ENCODE measurements around the gene ZNF524. TPM values are rescaled to one million over a fixed set of nuclear protein-coding genes. Genes with fewer than 3 reads are reported as not detected.
A peak's percentile ranks its signal among the peaks of the same experiment; 100 is the strongest.

ZNF524 gene
- total RNA-seq (2022) (10.8 and 11.1 TPM in 2 replicates), Bru-seq, nascent RNA (percentile 61 among the genes with signal in this experiment), BruChase-seq, experiment 1, labeled RNA remaining after a 2-hour chase (percentile 51 among the genes with signal in this experiment), BruChase-seq, experiment 2, labeled RNA remaining after a 6-hour chase (percentile 63 among the genes with signal in this experiment)
- long read RNA-seq, transcript ZNF524-201 (2 exons, 1,102 nt) = major isoform, 15 of 18 reads
- long read RNA-seq, partial matches to known transcripts = 0 of 18 reads
- long read RNA-seq, other reads (novel, unspliced or antisense) = 2 of 18 reads

GRCh38 chr19:55599842-55600661 lies at the start of gene ZNF524:
TSS of gene ZNF524 (plus strand) at chr19:55600288. CDS start at chr19:55602113, 1,825 bp downstream.
- CTCF ChIA-PET = interaction anchor here (1.1 to 2.0 kb wide), 5 partner anchors 19 to 133 kb away, joined by 3 to 14 read pairs (median 6); partner anchors contain the start of gene ZNF579
- peaks cover 9% of the 10 kb centered on the region for H3K9me3 Mint-ChIP-seq (ENCODE audit: unreplicated experiment)

GRCh38 chr19:55550321-55550650 lies 49.8 kb upstream of the ZNF524 start:
- no peaks in the 10 kb centered on the region for H3K36me3 Mint-ChIP-seq (ENCODE audit: insufficient read depth, unreplicated experiment)
- peaks cover 45% of the 10 kb centered on the region for H3K4me1 Mint-ChIP-seq (ENCODE audit: low read depth, unreplicated experiment)
- peak overlapping the region; percentile 81 for H3K4me3 Mint-ChIP-seq (ENCODE audit: unreplicated experiment)
- no peaks in the 10 kb centered on the region for H3K27me3 Mint-ChIP-seq (ENCODE audit: insufficient read depth, unreplicated experiment)
- ChIA-PET POLR2A (interaction anchor here (0.6 to 1.3 kb wide), 6 partner anchors 31 to 1413 kb away, joined by 3 to 11 read pairs (median 4); partner anchors contain the start of genes CNOT3, FIZ1, ZNF784 and ZNF865), CTCF (interaction anchor here (0.7 to 1.5 kb wide), 8 partner anchors 31 to 90 kb away, joined by 3 to 9 read pairs (median 4); partner anchors contain the start of gene FIZ1)
- Histone ChIP-seq H3K27me3 (replicated peaks; ENCODE audit: control insufficient read depth, insufficient read depth, low read length) (no peaks in the 10 kb centered on the region), H3K4me1 (peaks cover 29% of the 10 kb centered on the region), H3K9me3 (no peaks in the 10 kb centered on the region), H3K4me3 (ENCODE audit: low read depth, low read length) (peak overlapping the region; percentile 35), H3K36me3 (ENCODE audit: control insufficient read depth, insufficient read depth, low read length) (no peaks in the 10 kb centered on the region)
- intact Hi-C loops (cut with micrococcal nuclease; ENCODE audit: unreplicated experiment) = loop anchor here (1.0 kb wide), 2 partner anchors 31 to 33 kb away; no protein-coding TSS in a partner anchor
- no TSS peak for BruUV-seq (replicated peaks)
- H3K27ac Mint-ChIP-seq (ENCODE audit: unreplicated experiment) = peak overlapping the region; percentile 84
- no peak for DNase-seq
- TF ChIP-seq CTCF (IDR thresholded peaks at IDR 0.05; ENCODE audit: insufficient read depth in 1 of 2, low read depth in 1 of 2, low read length in 1 of 2, severe bottlenecking in 1 of 2, unreplicated experiment in 1 of 2) = no peak
- H3K9me3 Mint-ChIP-seq (ENCODE audit: unreplicated experiment) = no peaks in the 10 kb centered on the region

More at GRCh38 chr19:55599842-55600661, at the start of gene ZNF524:
- Histone ChIP-seq H3K36me3 (ENCODE audit: control insufficient read depth, insufficient read depth, low read length) (peaks cover 3% of the 10 kb centered on the region), H3K4me3 (ENCODE audit: low read depth, low read length) (peak within 1 kb of the TSS; percentile 70), H3K27me3 (replicated peaks; ENCODE audit: control insufficient read depth, insufficient read depth, low read length) (no peaks in the 10 kb centered on the region), H3K4me1 (peaks cover 5% of the 10 kb centered on the region), H3K9me3 (no peaks in the 10 kb centered on the region)
- intact Hi-C loops (cut with micrococcal nuclease; ENCODE audit: unreplicated experiment) = loop anchor here (1.0 kb wide), 3 partner anchors 13 to 24 kb away; partner anchors contain the start of gene ZNF784
- POLR2A ChIA-PET = interaction anchor here (0.5 to 2.6 kb wide), 18 partner anchors 13 to 1409 kb away, joined by 3 to 27 read pairs (median 6); partner anchors contain the start of genes HSPBP1, ISOC2, KMT5C and TMEM238
- DNase-seq = peak; percentile 89 to 92
- TF ChIP-seq CTCF (IDR thresholded peaks at IDR 0.05; ENCODE audit: insufficient read depth in 1 of 2, low read depth in 1 of 2, low read length in 1 of 2, severe bottlenecking in 1 of 2, unreplicated experiment in 1 of 2) = no peak
- BruUV-seq (replicated peaks) = TSS peak; percentile 24
- Mint-ChIP-seq H3K27ac (ENCODE audit: unreplicated experiment) (peak within 1 kb of the TSS; percentile 98), H3K27me3 (ENCODE audit: insufficient read depth, unreplicated experiment) (no peaks in the 10 kb centered on the region), H3K36me3 (ENCODE audit: insufficient read depth, unreplicated experiment) (peaks cover 62% of the 10 kb centered on the region), H3K4me3 (ENCODE audit: unreplicated experiment) (peak within 1 kb of the TSS; percentile 87), H3K4me1 (ENCODE audit: low read depth, unreplicated experiment) (peaks cover 14% of the 10 kb centered on the region)

GRCh38 chr19:55552206-55552605 lies 47.9 kb upstream of the ZNF524 start:
- H3K36me3 ChIP-seq (ENCODE audit: control insufficient read depth, insufficient read depth, low read length) = no peaks in the 10 kb centered on the region
- DNase-seq = no peak
- BruUV-seq (replicated peaks) = no TSS peak
- no peaks in the 10 kb centered on the region for H3K27me3 ChIP-seq (replicated peaks; ENCODE audit: control insufficient read depth, insufficient read depth, low read length)
- no peaks in the 10 kb centered on the region for H3K9me3 ChIP-seq
- Mint-ChIP-seq H3K4me3 (ENCODE audit: unreplicated experiment) (no peak overlapping the region), H3K36me3 (ENCODE audit: insufficient read depth, unreplicated experiment) (no peaks in the 10 kb centered on the region), H3K27me3 (ENCODE audit: insufficient read depth, unreplicated experiment) (no peaks in the 10 kb centered on the region), H3K4me1 (ENCODE audit: low read depth, unreplicated experiment) (peaks cover 34% of the 10 kb centered on the region), H3K27ac (ENCODE audit: unreplicated experiment) (no peak overlapping the region), H3K9me3 (ENCODE audit: unreplicated experiment) (no peaks in the 10 kb centered on the region)
- H3K4me3 ChIP-seq (ENCODE audit: low read depth, low read length) = no peak overlapping the region
- H3K4me1 ChIP-seq = peaks cover 19% of the 10 kb centered on the region
- ChIA-PET CTCF (interaction anchor here (0.5 kb wide), 1 partner anchor 17 kb away, joined by 3 read pairs; no protein-coding TSS in a partner anchor), POLR2A (no interaction called here)
- TF ChIP-seq CTCF (IDR thresholded peaks at IDR 0.05; ENCODE audit: insufficient read depth in 1 of 2, low read depth in 1 of 2, low read length in 1 of 2, severe bottlenecking in 1 of 2, unreplicated experiment in 1 of 2) = no peak
- intact Hi-C loops (cut with micrococcal nuclease; ENCODE audit: unreplicated experiment) = no loop called here

All from Caco-2 (cell line).